A172 (cell line): ENCODE measurements around the gene VIT. TPM values are rescaled to one million over a fixed set of nuclear protein-coding genes. Genes with fewer than 3 reads are reported as not detected.

Experiments used
- DNase-seq: peaks from one replicate; pipeline ENCODE4 v3.0.0-alpha.2; 2015; ENCODE audit warnings: low spot score
- total RNA-seq: library from RNA; depleted of rRNA; stranded (reverse); fragments of >200 nt; shearing (Covaris generic); gene quantifications from 2 replicates; pipeline ENCODE4 v1.2.3, GENCODE V29; 2014; rRNA removed

Gene VIT
- total RNA-seq = 1.3 and 3.4 TPM in 2 replicates

GRCh38 chr2:36696533-36696932 lies at the start of gene VIT:
Gene VIT (plus strand): TSS chr2:36696707. CDS start chr2:36716371, 19,664 bp downstream.
- DNase-seq = no peak

DNA sequence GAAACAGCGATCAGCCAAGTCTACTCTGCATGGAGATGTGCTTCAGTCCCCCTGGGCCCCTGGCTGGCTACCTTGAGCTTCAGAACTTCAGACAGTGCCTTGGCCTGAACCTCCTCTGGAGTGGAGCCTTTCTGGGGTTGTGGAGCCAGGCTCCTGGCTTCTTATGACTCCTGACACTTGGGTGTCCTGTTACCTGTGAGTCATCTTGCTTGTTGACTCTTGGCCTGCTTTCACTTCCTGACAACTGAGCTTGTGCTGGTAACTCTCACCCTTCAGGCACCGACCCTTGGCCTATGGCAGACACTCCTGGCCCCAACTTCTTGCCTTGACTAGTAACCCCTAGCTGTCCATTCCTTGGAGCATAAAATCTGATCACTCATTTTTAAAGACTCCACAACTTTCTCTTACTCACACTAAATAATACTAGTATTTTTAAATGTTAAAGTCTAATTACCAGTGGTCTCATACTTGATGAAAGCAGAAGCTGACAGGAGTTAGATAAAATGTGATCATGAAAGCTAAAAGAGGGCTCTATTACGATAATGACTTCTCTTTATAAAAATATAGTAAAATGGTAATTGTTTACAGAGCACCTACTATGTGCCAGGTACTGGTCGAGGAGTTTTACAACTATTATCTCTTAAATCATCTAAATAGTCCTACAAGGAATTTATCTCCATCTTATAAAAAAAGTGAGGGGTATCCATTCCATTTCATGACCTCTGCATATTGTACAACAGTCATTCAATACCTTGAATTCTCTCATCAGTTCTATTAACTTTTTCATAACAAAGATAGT lies 46.3 kb upstream of the VIT start:
- DNase-seq = peak; percentile 85

DNA sequence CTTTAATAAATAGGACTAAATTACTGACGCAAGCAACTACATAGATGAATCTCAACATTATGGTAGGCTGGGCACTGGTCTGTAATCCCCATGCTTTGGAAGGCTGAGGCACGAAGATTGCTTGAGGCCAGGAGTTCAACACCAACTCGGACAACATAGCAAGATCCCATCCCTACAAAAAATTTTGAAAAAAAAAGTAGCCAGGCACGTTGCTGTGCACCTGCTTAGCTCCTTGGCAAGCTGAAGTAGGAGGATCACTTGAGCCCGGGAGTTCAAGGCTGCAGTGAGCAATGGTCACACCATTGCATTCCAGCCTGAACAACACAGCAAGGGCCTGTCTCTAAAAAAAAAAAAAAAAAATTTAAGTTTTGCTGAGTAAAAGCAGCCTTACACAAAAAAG lies 43.4 kb upstream of the VIT start:
- DNase-seq = no peak

DNA sequence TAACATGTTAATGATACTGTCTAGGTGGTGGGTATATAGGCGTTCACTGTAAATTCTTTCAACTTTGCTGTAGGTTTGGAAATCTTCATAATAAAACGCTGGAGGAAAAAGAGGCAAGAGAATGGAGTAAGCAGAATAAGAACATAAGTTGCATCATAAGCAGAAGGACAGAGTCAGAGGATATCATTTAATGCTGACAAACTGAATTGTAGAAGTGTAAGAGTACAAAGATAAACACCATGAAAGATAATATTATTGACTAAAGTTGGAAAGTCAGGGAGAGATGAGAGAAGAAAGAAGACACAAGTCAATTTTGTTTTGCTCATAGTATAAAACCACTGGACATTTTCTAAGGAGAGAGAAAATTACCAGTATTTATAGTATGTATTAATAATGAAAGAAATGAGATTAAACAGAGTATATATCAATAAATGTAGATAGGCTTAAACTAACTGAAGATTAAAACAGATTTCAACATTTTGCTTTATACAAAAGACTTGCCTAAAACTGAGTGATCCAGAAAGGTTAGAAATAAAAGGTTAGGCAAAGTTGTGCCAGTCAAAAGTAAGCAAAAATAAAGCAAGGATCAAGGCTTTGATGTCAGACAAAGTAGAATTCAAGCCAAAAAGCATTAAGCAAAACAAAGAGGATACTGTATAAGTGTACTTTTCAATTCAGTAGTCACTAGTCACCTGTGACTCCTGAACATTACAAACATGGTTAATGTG lies 42.4 kb upstream of the VIT start:
- no peak for DNase-seq

DNA sequence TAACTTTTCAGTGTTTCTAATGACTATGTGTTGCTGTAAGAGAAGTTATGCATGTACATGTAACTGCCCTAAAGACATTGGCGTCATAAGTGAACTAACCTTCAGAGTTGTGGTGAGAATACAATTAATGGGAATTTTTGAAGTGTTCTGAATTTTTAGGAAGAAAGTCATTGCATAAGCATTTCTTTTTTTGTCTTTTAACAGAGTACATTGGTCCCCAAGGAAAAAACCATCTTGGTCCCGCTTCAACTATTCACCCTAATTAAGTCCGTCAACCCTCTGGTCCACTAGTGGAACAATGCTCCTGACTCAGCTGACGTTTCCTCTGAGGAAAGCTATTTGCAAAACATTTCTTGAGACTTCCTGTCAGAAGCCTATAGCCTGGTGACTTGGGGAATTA lies 41.1 kb upstream of the VIT start:
- peak; percentile 98 for DNase-seq

- no peak for DNase-seq
Observed at GRCh38 chr2:36657703-36658102, 38.8 kb upstream of the VIT start.

GRCh38 chr2:36658277-36658748 lies 38.2 kb upstream of the VIT start:
- DNase-seq = no peak

DNA sequence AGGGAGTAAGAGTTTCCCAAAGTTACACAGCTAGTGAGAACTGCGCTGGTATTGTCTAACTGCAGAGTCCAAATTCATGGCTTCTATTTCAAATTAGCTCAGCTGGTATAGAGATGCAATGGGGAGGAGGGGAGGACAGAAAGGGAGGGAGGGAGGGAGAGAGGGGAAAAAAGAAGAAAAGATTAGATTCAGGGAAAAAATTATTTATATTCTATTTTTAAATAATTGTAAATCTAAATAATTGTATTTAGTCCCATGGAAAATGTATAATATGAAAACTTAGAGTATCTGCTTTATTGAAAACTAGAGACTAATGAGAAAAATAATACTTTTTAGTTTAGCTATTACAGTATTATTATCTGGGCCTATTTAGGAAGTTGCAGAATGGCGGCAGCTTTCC lies 37.3 kb upstream of the VIT start:
- no peak for DNase-seq

DNA sequence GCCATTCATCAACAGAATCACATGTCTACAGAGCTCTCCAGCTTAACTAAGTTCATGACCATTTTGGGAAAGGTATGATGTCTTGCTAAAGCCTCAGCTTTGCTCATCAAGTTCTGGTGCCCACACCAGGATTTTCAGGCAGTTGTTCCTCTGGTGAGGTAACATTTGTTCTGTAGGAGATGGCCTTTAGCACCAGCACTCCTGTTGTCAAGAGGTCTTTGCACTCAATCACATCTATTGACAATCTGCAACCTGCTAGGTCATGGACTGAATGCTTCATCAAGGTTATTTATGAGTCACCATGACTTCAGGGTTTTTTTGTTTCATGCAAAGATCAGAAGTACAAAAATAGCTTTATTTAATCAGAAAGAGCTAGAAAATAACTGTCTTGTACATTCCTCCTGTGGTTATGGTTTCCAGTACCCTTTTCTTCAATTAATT lies 36.6 kb upstream of the VIT start:
- peak; percentile 41 for DNase-seq

- no peak for DNase-seq
Observed at GRCh38 chr2:36662638-36663037, 33.9 kb upstream of the VIT start.

DNA sequence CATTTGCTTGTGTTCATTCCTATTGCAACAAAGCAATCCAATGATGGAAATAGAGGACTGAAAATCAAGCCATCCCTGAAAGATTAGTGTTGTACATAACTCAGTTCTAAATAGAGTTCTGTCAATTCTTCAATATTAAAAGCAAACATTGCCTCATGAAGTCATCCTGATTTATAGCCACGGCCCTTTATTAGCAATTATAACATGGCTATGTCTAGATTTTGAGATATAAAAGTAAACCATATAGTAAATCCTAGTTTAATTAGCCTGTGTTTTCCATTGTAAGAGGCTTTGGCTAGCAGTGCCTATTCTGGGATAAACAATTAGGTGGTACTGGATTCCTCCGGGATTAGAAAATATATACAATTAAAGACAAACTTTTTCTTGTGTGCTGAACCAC lies 33.2 kb upstream of the VIT start:
- DNase-seq = no peak

DNA sequence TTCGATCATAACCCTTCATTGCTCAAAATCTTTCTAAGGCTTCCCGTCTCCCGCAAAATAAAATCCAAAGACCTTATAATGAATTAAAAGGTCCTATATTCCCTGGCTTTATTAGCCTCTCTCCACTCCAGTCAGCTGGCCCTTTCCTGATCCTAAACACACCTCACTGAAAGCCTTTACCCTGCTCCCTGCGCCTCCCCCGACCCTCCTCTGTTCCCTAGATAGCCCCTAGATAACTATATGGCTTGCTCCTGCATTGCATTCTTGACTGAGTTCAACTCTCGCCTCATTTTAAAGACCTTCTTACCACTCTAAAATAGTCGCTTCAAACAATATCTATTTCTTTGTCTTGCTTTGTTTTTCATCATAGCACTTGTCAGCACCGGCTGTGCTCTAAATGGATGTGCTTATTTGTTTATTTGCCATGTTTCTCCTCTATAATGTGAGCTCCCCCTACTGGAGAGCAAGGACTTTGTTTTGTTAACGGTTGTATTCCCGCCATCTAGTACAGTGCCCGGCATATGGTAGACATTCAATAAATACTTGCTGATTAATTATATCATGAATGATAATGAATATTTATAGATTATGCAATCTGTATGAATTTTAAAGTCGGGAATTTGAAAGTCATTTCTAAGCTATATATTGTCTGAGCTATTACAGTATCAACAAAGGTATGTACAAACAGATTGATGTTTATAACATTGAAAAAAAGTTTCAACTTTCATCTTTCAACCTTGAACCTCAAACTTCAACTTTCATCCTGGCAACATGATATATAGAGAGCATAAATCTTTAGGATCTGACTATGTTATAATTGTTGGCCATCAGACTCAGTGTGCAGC lies 32.4 kb upstream of the VIT start:
- peak; percentile 75 for DNase-seq

GRCh38 chr2:36664696-36665076 lies 31.8 kb upstream of the VIT start:
- no peak for DNase-seq

GRCh38 chr2:36667931-36668330 lies 28.6 kb upstream of the VIT start:
- no peak for DNase-seq

DNA sequence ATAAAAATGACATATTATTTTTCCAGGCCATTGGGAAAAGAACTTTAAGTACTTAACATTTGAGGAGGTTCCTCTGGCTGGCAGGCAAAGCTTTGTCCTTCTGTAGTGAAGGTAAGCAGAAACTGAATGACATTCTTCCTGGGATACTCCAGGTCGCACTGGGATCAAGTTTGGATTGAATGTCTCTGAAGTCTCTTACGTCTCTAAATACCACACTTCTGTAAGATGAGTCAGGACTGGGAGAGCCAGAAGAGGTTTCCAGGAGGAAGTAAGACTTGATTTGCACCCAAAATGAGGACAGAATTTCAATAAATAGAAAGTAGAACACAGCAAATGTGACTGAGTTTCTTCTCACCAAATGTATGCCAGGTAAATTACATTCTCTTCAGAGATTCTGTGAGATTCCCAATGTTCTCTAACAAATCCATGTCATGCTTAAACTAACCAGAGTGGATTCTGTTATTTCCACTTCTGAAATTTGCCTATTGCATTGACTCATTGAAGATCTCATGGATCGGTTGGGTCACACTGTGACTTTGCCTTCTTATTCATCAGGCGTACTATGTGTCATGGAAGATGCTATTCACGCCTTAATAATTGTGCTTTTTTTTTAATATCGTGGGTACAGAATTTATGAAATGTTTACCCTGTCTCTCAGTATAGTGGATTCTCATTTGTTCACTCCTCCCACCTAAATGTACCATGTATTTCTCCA lies 25.5 kb upstream of the VIT start:
- DNase-seq = no peak

- DNase-seq = no peak
Observed at GRCh38 chr2:36671731-36672130, 24.8 kb upstream of the VIT start.

DNA sequence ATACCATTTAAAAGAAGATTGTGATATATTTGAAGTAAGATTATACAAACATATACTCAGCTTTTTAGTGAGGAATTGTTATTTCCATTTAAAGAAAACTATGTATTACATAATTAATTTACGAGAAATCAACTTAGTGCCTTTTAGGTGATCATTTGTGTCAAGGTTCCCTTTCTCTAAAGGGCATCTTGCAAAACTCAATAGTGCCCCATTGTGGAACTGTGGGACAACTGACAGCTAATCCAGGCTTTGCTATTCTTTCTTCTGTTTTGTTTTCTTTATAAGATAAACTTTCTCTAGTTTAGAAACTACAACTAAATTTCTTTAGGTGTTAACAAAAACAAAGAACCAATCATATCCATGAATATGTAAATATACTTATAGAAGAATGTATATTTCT lies 24.3 kb upstream of the VIT start:
- DNase-seq = peak; percentile 45

DNA sequence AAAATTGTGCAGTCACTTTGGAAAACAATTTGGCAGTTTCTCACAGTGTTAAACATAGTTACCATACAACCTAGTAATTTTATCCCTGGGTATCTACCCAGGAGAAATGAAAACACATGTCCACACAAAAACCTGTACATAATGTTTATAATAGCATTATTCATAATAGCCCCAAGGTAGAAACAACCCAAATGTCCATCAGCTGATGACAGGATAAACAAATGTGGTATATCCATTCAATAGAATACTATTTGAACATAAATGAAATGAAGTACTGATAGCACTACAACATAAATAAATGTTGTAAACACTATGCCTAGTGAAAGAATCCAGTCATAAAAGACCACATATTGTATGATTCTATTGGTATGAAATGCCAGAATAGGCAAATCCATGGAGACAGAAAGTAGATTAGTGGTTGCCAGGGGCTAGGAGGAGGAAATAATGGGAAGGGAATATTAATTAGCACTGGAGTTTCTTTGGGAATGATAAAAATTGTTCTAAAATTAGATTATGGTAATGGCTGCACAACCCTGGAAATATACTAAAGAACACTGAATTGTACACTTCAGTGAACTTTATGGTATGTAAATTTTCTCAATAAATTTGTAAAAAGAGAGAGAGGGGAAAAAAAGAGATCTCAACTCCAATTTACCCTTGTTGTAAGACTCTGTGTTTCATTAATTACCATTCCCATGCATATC lies 20.8 kb upstream of the VIT start:
- DNase-seq = no peak

DNA sequence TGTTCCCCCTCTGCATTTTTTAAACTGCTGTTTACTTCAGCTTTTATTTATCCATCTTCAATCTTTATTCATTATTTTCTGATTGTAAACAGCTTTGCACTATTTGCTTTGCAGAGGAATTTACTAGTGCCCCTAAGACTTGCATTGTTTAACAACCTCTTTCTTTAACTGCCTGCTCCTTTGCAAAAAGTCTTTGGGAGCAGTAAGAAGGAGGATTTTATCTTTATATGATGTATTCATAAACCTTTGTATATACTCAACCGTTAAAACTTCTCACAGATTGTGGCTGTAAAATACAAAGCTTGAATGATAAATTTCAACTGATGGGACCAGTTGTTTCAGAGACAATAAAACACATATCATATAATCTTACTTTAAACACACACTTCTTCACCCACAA lies 20.1 kb upstream of the VIT start:
- no peak for DNase-seq

GRCh38 chr2:36677386-36677785 lies 19.1 kb upstream of the VIT start:
- no peak for DNase-seq
